ENCODE measurements around the gene ATM.

ATM gene

DNA sequence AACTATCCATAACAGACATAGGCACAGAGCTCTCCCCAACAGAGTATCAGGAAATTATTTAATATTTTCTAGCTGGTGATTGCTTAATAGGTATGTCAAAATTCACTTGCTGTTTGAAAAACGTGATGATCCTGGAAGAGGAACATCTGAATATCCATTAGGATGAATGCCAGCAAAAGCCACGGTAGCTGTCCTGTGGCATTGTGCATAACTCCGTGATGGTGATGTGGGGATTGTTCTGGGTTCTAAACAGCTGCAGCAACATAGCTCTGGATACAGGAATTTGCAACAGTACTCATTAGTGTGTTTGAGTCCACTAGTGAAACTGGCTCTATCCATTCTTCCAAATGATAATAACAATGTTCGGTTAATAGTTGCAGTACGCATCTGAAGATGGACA, 165.7 kb downstream of the ATM start:
- no peaks in the 10 kb centered on the region for H3K79me2 ChIP-seq (ENCODE audit: insufficient read depth, low read length)
- no peak overlapping the region for H3K9ac ChIP-seq (ENCODE audit: low read depth, low read length, poor library complexity, severe bottlenecking)
- H3K36me3 ChIP-seq (ENCODE audit: insufficient read depth, low read length): no peaks in the 10 kb centered on the region
- no peaks in the 10 kb centered on the region for H3K27me3 ChIP-seq (ENCODE audit: insufficient read depth, low read length, poor library complexity, severe bottlenecking)
- no peaks in the 10 kb centered on the region for H3F3A ChIP-seq (ENCODE audit: low read depth)
- no peak overlapping the region for H3K4me3 ChIP-seq (ENCODE audit: low read length, poor library complexity, severe bottlenecking)
- H4K20me1 ChIP-seq (ENCODE audit: insufficient read depth, low read length, poor library complexity, severe bottlenecking): no peaks in the 10 kb centered on the region
- no peaks in the 10 kb centered on the region for H3K4me1 ChIP-seq (ENCODE audit: insufficient read depth, low read length, poor library complexity, severe bottlenecking)
- TF ChIP-seq EZH2phosphoT487 (IDR thresholded peaks at IDR 0.05; ENCODE audit: borderline replicate concordance): no peak
- TF ChIP-seq, protein P1, sequence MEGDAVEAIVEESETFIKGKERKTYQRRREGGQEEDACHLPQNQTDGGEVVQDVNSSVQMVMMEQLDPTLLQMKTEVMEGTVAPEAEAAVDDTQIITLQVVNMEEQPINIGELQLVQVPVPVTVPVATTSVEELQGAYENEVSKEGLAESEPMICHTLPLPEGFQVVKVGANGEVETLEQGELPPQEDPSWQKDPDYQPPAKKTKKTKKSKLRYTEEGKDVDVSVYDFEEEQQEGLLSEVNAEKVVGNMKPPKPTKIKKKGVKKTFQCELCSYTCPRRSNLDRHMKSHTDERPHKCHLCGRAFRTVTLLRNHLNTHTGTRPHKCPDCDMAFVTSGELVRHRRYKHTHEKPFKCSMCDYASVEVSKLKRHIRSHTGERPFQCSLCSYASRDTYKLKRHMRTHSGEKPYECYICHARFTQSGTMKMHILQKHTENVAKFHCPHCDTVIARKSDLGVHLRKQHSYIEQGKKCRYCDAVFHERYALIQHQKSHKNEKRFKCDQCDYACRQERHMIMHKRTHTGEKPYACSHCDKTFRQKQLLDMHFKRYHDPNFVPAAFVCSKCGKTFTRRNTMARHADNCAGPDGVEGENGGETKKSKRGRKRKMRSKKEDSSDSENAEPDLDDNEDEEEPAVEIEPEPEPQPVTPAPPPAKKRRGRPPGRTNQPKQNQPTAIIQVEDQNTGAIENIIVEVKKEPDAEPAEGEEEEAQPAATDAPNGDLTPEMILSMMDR (conservative IDR thresholded peaks at IDR 0.05; ENCODE audit: low read length): no peak
- H3K9me3 ChIP-seq (ENCODE audit: insufficient read depth, low read depth, low read length): no peaks in the 10 kb centered on the region
- H2AFZ ChIP-seq (ENCODE audit: low read length): no peak overlapping the region
- H3K4me2 ChIP-seq (ENCODE audit: low read depth, low read length, poor library complexity, severe bottlenecking): no peak overlapping the region
- no peaks in the 10 kb centered on the region for H3K9me2 ChIP-seq (replicated peaks; ENCODE audit: low read depth, low read length)

DNA sequence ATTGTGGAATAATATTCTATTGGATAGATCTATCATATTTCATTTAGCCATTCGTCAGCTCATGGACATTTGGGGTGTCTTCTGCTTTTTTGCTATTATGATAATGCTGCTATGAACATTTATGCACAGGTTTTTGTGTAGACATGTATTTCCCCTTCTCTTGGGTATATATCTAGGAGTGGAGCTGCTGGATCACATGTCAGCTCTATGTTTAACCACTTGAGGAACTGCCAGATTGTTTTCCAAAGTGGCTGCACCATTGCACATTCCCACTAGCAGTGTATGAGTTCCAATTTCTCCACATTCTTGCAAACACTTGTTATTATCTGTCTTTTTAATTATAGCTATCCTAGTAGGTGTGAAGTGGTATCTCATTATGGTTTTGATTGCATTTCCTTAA, 169.5 kb downstream of the ATM start:
- no peak overlapping the region for H3K9ac ChIP-seq (ENCODE audit: low read depth, low read length, poor library complexity, severe bottlenecking)
- H3K9me2 ChIP-seq (replicated peaks; ENCODE audit: low read depth, low read length): no peaks in the 10 kb centered on the region
- no peaks in the 10 kb centered on the region for H4K20me1 ChIP-seq (ENCODE audit: insufficient read depth, low read length, poor library complexity, severe bottlenecking)
- H3K4me3 ChIP-seq (ENCODE audit: low read length, poor library complexity, severe bottlenecking): no peak overlapping the region
- H3K4me2 ChIP-seq (ENCODE audit: low read depth, low read length, poor library complexity, severe bottlenecking): no peak overlapping the region
- no peaks in the 10 kb centered on the region for H3K27me3 ChIP-seq (ENCODE audit: insufficient read depth, low read length, poor library complexity, severe bottlenecking)
- H3K36me3 ChIP-seq (ENCODE audit: insufficient read depth, low read length): no peaks in the 10 kb centered on the region
- TF ChIP-seq, protein P1 (conservative IDR thresholded peaks at IDR 0.05; ENCODE audit: low read length): no peak
- no peak for TF ChIP-seq EZH2phosphoT487 (IDR thresholded peaks at IDR 0.05; ENCODE audit: borderline replicate concordance)
- no peaks in the 10 kb centered on the region for H3K9me3 ChIP-seq (ENCODE audit: insufficient read depth, low read depth, low read length)
- no peaks in the 10 kb centered on the region for H3K79me2 ChIP-seq (ENCODE audit: insufficient read depth, low read length)
- H2AFZ ChIP-seq (ENCODE audit: low read length): no peak overlapping the region
- H3F3A ChIP-seq (ENCODE audit: low read depth): no peaks in the 10 kb centered on the region
- no peaks in the 10 kb centered on the region for H3K4me1 ChIP-seq (ENCODE audit: insufficient read depth, low read length, poor library complexity, severe bottlenecking)

DNA sequence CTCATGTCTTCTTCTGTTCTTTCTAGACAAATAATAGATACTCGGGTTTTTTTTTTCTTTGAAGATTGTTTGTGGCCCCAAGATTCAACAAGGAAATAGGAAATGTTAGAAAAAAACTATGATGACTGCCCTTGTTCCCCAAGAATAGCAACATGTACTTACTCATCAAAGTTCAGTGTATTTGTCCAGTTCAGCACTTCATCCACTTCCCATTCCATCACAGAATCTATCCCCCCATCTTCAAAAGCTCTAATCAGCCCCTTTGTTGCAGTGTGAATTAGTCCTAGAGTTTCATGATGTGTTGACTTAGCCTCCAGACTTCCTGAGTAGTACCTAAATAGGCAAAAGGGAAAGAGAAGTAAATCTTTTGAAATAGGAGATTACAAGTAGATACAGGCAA, 170.2 kb downstream of the ATM start:
- TF ChIP-seq, protein P1 (conservative IDR thresholded peaks at IDR 0.05; ENCODE audit: low read length): no peak
- TF ChIP-seq EZH2phosphoT487 (IDR thresholded peaks at IDR 0.05; ENCODE audit: borderline replicate concordance): no peak
- Histone ChIP-seq H3K4me1 (ENCODE audit: insufficient read depth, low read length, poor library complexity, severe bottlenecking) (no peaks in the 10 kb centered on the region), H3K9me2 (replicated peaks; ENCODE audit: low read depth, low read length) (no peaks in the 10 kb centered on the region), H4K20me1 (ENCODE audit: insufficient read depth, low read length, poor library complexity, severe bottlenecking) (no peaks in the 10 kb centered on the region), H3K9me3 (ENCODE audit: insufficient read depth, low read depth, low read length) (no peaks in the 10 kb centered on the region), H3K4me3 (ENCODE audit: low read length, poor library complexity, severe bottlenecking) (no peak overlapping the region), H3K27me3 (ENCODE audit: insufficient read depth, low read length, poor library complexity, severe bottlenecking) (no peaks in the 10 kb centered on the region), H2AFZ (ENCODE audit: low read length) (no peak overlapping the region), H3K79me2 (ENCODE audit: insufficient read depth, low read length) (no peaks in the 10 kb centered on the region), H3F3A (ENCODE audit: low read depth) (no peaks in the 10 kb centered on the region), H3K9ac (ENCODE audit: low read depth, low read length, poor library complexity, severe bottlenecking) (no peak overlapping the region), H3K4me2 (ENCODE audit: low read depth, low read length, poor library complexity, severe bottlenecking) (no peak overlapping the region), H3K36me3 (ENCODE audit: insufficient read depth, low read length) (no peaks in the 10 kb centered on the region)

All from Loucy (cell line).